Thyroid gland (tissue), 4 donors: ENCODE results near the gene SLC15A1. TPM values are rescaled to one million over a fixed set of nuclear protein-coding genes. Genes with fewer than 3 reads are reported as not detected.

Experiments
- DNase-seq, 2 donors: peaks; one replicate each; pipeline ENCODE4 v3.0.0-alpha.2; 2019
- H3K27ac ChIP-seq, 3 donors: fragments of 200-600 bp; sonication (generic); 1 replicate in 2 of 3; 2 replicates in 1 of 3; pipeline ENCODE4 v1.5.1; 2016 to 2019; ENCODE audit warnings: mild to moderate bottlenecking in 1 of 3, moderate library complexity in 1 of 3
- H3K27me3 ChIP-seq: fragments of 200-600 bp; sonication (generic); one replicate; pipeline ENCODE4 v1.5.1; 2019
- H3K36me3 ChIP-seq, 2 donors: fragments of 200-600 bp; sonication (generic); one replicate each; pipeline ENCODE4 v1.5.1; 2016 to 2019
- H3K4me1 ChIP-seq, 2 donors: fragments of 200-600 bp; sonication (generic); one replicate each; pipeline ENCODE4 v1.5.1; 2017 to 2019
- H3K4me3 ChIP-seq, 3 donors: fragments of 200-600 bp; sonication (generic); replicated peaks in 1 of 3; 1 replicate in 2 of 3; 2 replicates in 1 of 3; pipeline ENCODE4 v1.5.1; 2016; ENCODE audit warnings: mild to moderate bottlenecking in 1 of 3
- H3K9me3 ChIP-seq: fragments of 200-600 bp; sonication (generic); one replicate; pipeline ENCODE4 v1.5.1; 2017
- POLR2A ChIP-seq, 2 donors: fragments of 450-650 bp; IDR thresholded peaks; one replicate each; pipeline ENCODE4 v1.6.1; 2017; ENCODE audit warnings: antibody characterized with exemption in 2 of 2, mild to moderate bottlenecking in 2 of 2, moderate library complexity in 1 of 2
- WGBS, 2 donors: methylation state at CpG; one replicate each; pipeline ENCODE4 v1.1.5; 2017; 5-methylcytosine and 5-hydroxymethylcytosine counted together
- intact Hi-C: fragments of 100-400 bp; cut with DNase I; formaldehyde crosslinking; loops from one replicate; pipeline ENCODE4 v1.15.1; 2023
- total RNA-seq, 4 donors: library from RNA; depleted of rRNA; stranded (reverse); fragments of >200 nt; gene quantifications; one replicate each; pipeline ENCODE4 v1.2.3, GENCODE V29; 2016
- TF ChIP-seq, protein P1 (sequence below), 6 experiments: fragments of 200-600 bp in 3 of 6; fragments of 450-650 bp in 3 of 6; sonication (generic) in 3 of 6; IDR thresholded peaks; one replicate each; pipeline ENCODE4 v1.5.1; 2016 to 2019; ENCODE audit warnings: antibody characterized with exemption in 6 of 6, mild to moderate bottlenecking in 2 of 6, inconsistent platforms in 1 of 6, moderate library complexity in 1 of 6

The SLC15A1 gene
- total RNA-seq, 4 donors from 2014 or later = 0.33 TPM; not detected in 3

DNA sequence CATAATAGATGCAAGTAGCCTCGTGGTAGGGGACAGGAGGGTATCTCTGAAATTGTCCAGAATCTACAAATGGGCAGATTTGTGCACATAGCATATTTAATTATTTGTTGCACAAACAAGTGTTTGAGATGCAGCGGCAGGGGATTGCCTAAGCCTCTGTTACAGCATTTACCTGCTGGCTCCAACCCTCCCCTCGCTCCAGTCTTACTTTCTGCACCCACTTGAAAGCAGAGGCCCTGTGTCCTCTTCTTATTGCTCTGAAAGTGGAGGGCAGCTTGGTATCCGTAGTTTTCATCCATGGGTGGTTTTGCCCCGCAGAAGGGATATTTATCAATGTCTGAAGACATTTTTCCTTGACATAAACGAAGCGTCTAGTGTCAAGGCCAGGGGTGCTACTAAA lies 102.6 kb downstream of the SLC15A1 start:
- no peak for DNase-seq
- H3K27ac ChIP-seq = no peak overlapping the region
- 89 to 90% methylated on average over 7 of the region's 7 CpGs for WGBS, 2 donors
- peaks cover 0 to 7% of the 10 kb centered on the region in 2 donors for H3K4me1 ChIP-seq
- no peaks in the 10 kb centered on the region for H3K9me3 ChIP-seq
- intact Hi-C loops = loop anchor here (5.0 to 10.0 kb wide), 3 partner anchors 65 to 203 kb away; no protein-coding TSS in a partner anchor
- H3K27me3 ChIP-seq = no peaks in the 10 kb centered on the region
- H3K36me3 ChIP-seq = no peaks in the 10 kb centered on the region
- no peak overlapping the region for H3K4me3 ChIP-seq
- no peak for TF ChIP-seq POLR2A (IDR thresholded peaks at IDR 0.05)
- TF ChIP-seq, protein P1, sequence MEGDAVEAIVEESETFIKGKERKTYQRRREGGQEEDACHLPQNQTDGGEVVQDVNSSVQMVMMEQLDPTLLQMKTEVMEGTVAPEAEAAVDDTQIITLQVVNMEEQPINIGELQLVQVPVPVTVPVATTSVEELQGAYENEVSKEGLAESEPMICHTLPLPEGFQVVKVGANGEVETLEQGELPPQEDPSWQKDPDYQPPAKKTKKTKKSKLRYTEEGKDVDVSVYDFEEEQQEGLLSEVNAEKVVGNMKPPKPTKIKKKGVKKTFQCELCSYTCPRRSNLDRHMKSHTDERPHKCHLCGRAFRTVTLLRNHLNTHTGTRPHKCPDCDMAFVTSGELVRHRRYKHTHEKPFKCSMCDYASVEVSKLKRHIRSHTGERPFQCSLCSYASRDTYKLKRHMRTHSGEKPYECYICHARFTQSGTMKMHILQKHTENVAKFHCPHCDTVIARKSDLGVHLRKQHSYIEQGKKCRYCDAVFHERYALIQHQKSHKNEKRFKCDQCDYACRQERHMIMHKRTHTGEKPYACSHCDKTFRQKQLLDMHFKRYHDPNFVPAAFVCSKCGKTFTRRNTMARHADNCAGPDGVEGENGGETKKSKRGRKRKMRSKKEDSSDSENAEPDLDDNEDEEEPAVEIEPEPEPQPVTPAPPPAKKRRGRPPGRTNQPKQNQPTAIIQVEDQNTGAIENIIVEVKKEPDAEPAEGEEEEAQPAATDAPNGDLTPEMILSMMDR (IDR thresholded peaks at IDR 0.05) = no peak

DNA sequence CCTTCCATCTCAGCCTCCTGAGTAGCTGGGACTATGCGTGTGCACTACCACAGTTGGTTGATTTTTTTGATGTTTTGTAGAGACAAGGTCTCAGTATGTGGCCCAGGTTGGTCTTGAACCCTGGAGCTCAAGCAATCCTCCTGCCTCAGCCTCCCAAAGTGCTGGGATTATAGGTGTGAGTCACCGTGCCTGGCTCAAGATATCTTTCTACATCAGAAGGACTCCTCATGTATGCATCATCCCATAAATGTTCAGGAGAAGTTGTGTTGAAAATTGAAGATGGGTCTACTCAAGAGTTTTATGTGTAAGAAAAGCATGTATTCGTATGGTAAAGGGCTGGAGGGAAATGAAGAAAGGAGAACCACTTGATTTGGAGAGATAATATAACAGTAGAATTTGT lies 103.8 kb downstream of the SLC15A1 start:
- Histone ChIP-seq H3K36me3 (no peaks in the 10 kb centered on the region), H3K27me3 (no peaks in the 10 kb centered on the region), H3K27ac (no peak overlapping the region), H3K4me3 (no peak overlapping the region), H3K4me1 (peaks cover 0 to 7% of the 10 kb centered on the region in 2 donors), H3K9me3 (no peaks in the 10 kb centered on the region)
- intact Hi-C loops = no loop called here
- no peak for TF ChIP-seq POLR2A (IDR thresholded peaks at IDR 0.05)
- TF ChIP-seq, protein P1 (IDR thresholded peaks at IDR 0.05) = no peak
- no peak for DNase-seq
- WGBS, 2 donors = 90 to 93% methylated on average over 3 of the region's 3 CpGs

DNA sequence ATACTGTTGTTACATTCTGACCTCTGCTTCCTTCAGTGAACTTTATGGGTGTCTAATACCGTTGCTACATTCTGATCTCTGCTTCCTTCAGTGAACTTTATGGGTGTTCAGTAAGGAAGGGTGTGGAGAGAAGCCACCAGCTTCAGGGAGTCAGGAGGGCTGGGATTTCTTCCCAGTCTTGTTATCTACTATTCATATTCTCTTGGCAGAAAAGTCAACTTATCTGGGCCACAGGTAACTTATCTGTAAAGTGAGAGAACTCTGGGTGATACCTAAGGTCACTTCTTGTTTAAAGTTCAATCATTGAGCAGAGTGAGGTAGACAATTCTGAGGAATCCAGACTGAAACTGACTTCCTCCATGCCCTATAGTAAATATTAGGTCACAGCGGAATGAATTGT lies 104.3 kb downstream of the SLC15A1 start:
- no peak for TF ChIP-seq POLR2A (IDR thresholded peaks at IDR 0.05)
- TF ChIP-seq, protein P1 (IDR thresholded peaks at IDR 0.05) = no peak
- Histone ChIP-seq H3K36me3 (no peaks in the 10 kb centered on the region), H3K27ac (no peak overlapping the region), H3K9me3 (no peaks in the 10 kb centered on the region), H3K4me1 (peaks cover 0 to 2% of the 10 kb centered on the region in 2 donors), H3K27me3 (no peaks in the 10 kb centered on the region), H3K4me3 (no peak overlapping the region)
- intact Hi-C loops = no loop called here
- 76 to 88% methylated on average over 2 of the region's 2 CpGs for WGBS, 2 donors
- no peak for DNase-seq

DNA sequence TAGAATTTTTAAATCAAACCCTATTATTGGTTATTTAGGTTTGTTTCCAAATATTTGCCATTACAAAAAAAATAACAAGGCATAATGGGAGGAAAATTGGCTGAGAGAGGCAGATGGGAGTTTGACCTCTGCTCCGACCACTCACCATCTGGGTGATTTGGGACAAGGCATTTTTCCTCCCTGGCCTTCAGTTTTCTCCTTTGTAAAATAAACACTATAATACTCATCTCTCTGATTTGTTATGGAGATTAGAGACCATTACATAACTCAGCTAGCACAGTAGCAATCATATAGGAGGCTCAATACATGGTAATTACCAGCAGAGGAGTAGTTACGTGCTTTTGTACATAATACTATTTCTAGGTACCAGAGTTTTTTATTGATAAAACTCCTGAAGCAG lies 105.4 kb downstream of the SLC15A1 start:
- Histone ChIP-seq H3K36me3 (no peaks in the 10 kb centered on the region), H3K27me3 (no peaks in the 10 kb centered on the region), H3K4me3 (no peak overlapping the region), H3K27ac (no peak overlapping the region), H3K9me3 (no peaks in the 10 kb centered on the region), H3K4me1 (no peaks in the 10 kb centered on the region)
- intact Hi-C loops = no loop called here
- no peak for DNase-seq
- TF ChIP-seq, protein P1 (IDR thresholded peaks at IDR 0.05) = no peak
- no peak for TF ChIP-seq POLR2A (IDR thresholded peaks at IDR 0.05)
- 95 to 100% methylated on average over 2 of the region's 2 CpGs for WGBS, 2 donors

DNA sequence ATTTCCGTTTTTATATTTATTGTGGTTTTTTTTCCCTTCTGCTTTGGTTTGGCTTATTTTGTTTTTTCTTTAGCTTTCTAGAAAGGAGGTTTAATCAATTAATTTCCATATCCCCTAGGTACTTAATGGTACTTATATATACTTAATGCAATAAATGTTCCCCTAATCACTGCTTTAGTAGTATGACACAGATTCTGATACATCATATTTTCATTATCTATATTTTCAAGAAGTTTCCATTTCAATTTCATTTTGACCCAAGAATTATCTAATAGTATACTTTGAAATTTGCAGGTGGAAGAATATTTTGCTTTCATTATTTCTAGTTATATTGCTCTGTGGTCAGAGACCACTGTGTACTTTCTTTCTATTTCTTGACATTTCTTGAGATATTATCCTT lies 109.0 kb downstream of the SLC15A1 start:
- peaks cover 0 to 4% of the 10 kb centered on the region in 2 donors for H3K4me1 ChIP-seq
- H3K9me3 ChIP-seq = no peaks in the 10 kb centered on the region
- no peaks in the 10 kb centered on the region for H3K27me3 ChIP-seq
- DNase-seq = no peak
- WGBS, 2 donors = 80 to 88% methylated on average over 1 of the region's 1 CpG
- no peak overlapping the region for H3K27ac ChIP-seq
- intact Hi-C loops = no loop called here
- no peaks in the 10 kb centered on the region for H3K36me3 ChIP-seq
- TF ChIP-seq, protein P1 (IDR thresholded peaks at IDR 0.05) = no peak
- TF ChIP-seq POLR2A (IDR thresholded peaks at IDR 0.05) = no peak
- H3K4me3 ChIP-seq = no peak overlapping the region
